T-helper 17 cell (primary cell): ENCODE measurements around the gene ACTRT2. TPM values are rescaled to one million over a fixed set of nuclear protein-coding genes. Genes with fewer than 3 reads are reported as not detected.

Source experiments
- total RNA-seq, 4 donors: library from RNA in 2 of 4; stranded (reverse) in 2 of 4; gene quantifications; one replicate each; pipeline ENCODE4 v1.2.3 and lab custom pipeline; 2022 to 2026

Gene ACTRT2
- total RNA-seq, 2 donors from 2014 or later: not detected

Other genes with a start within 250 kb of the ACTRT2 start
- 1 to 10 TPM in 1 of 2 donors, under 1 TPM in 1; 0.94 to 1.1 TPM for gene TTC34, start 219.8 kb upstream of the ACTRT2 start, total RNA-seq
- not detected for gene PRDM16, start 47.7 kb downstream of the ACTRT2 start, total RNA-seq